Mammary microvascular endothelial cell (primary cell): Measurements from ENCODE around the gene ICE1. TPM values are rescaled to one million over a fixed set of nuclear protein-coding genes. Genes with fewer than 3 reads are reported as not detected.

Source experiments
- total RNA-seq: library from RNA; depleted of rRNA; stranded (reverse); fragments of >200 nt; gene quantifications from 2 replicates; pipeline ENCODE4 v1.2.3, GENCODE V29; 2015

ICE1 gene
- 19.1 and 19.6 TPM in 2 replicates for total RNA-seq

GRCh38 chr5:5421961-5422818 lies at the start of gene ICE1:
TSS of gene ICE1 (plus strand) at chr5:5422677. CDS start at chr5:5422916, 239 bp downstream.

